NB4 (cell line): ENCODE measurements around the gene ALPL.
A peak's percentile ranks its signal among the peaks of the same experiment; 100 is the strongest.

Experiments used
- DNase-seq: peaks from one replicate; pipeline ENCODE4 v3.0.0; 2010; ENCODE audit warnings: low read depth
- H3K4me3 ChIP-seq: one replicate; pipeline ENCODE4 v1.5.1; 2011; ENCODE audit warnings: mild to moderate bottlenecking, low read depth, low read length, moderate library complexity
- CTCF ChIP-seq: IDR thresholded peaks from one replicate; pipeline ENCODE4 v1.5.1; 2012; ENCODE audit warnings: low read depth, low read length
- MAX ChIP-seq: IDR thresholded peaks from 2 replicates; pipeline ENCODE4 v1.6.1; 2011; ENCODE audit warnings: low read depth, low read length
- MYC ChIP-seq: IDR thresholded peaks from 2 replicates; pipeline ENCODE4 v1.6.1; 2011; ENCODE audit warnings: low read depth, low read length
- POLR2A ChIP-seq: IDR thresholded peaks from 2 replicates; pipeline ENCODE4 v1.6.1; 2011; ENCODE audit warnings: mild to moderate bottlenecking; ENCODE audit not compliant: insufficient read length; ENCODE audit errors: extremely low read depth

The ALPL gene

GRCh38 chr1:21605012-21605715, 95.9 kb downstream of the ALPL start:
- no peak for DNase-seq
- TF ChIP-seq POLR2A: no peak
- no peak for TF ChIP-seq CTCF
- TF ChIP-seq MAX: no peak
- TF ChIP-seq MYC: no peak
- H3K4me3 ChIP-seq: no peak overlapping the region

GRCh38 chr1:21605964-21606705, 96.9 kb downstream of the ALPL start:
- TF ChIP-seq MYC (no peak), MAX (no peak), CTCF (no peak), POLR2A (no peak)
- no peak overlapping the region for H3K4me3 ChIP-seq
- DNase-seq: no peak

GRCh38 chr1:21607549-21608529, 98.6 kb downstream of the ALPL start:
- TF ChIP-seq CTCF (no peak), MYC (no peak), MAX (no peak), POLR2A (no peak)
- H3K4me3 ChIP-seq: no peak overlapping the region
- DNase-seq: peak; percentile 65

- no peak overlapping the region for H3K4me3 ChIP-seq
- DNase-seq: no peak
- no peak for TF ChIP-seq CTCF
- no peak for TF ChIP-seq MAX
- TF ChIP-seq POLR2A: no peak
- TF ChIP-seq MYC: no peak
Measured at GRCh38 chr1:21608798-21609197, 99.6 kb downstream of the ALPL start.

GRCh38 chr1:21610027-21610426, 100.8 kb downstream of the ALPL start:
- H3K4me3 ChIP-seq: no peak overlapping the region
- TF ChIP-seq CTCF (no peak), POLR2A (no peak), MAX (no peak), MYC (no peak)
- DNase-seq: no peak
